Measurements from ENCODE around the gene ANKRD12. TPM values are rescaled to one million over a fixed set of nuclear protein-coding genes. Genes with fewer than 3 reads are reported as not detected.

ANKRD12 gene
- total and polyA plus RNA-seq, 7 donors, result 5.7 to 49.0 (median 36.7) TPM

GRCh38 chr18:9109523-9109922 is 27.1 kb upstream of the ANKRD12 start:
- Histone ChIP-seq H3K4me3 (peak overlapping the region; percentile 35), H3K27me3 (ENCODE audit: insufficient read depth in 3 of 3, low read length in 2 of 3) (no peaks in the 10 kb centered on the region), H3K36me3 (ENCODE audit: insufficient read depth in 1 of 2, low read depth in 1 of 2) (no peaks in the 10 kb centered on the region), H3K9me3 (no peaks in the 10 kb centered on the region), H3K27ac (peak overlapping the region; percentile 58), H3K4me1 (peaks cover 91% of the 10 kb centered on the region)
- intact Hi-C loops (cut with DNase I), result no loop called here
- 32 to 56% (median 35%) methylated on average over 4 of the region's 4 CpGs for WGBS, 3 donors
- no peak for TF ChIP-seq CTCF (IDR thresholded peaks at IDR 0.05)
- ATAC-seq (no peak), DNase-seq (no peak)

DNA sequence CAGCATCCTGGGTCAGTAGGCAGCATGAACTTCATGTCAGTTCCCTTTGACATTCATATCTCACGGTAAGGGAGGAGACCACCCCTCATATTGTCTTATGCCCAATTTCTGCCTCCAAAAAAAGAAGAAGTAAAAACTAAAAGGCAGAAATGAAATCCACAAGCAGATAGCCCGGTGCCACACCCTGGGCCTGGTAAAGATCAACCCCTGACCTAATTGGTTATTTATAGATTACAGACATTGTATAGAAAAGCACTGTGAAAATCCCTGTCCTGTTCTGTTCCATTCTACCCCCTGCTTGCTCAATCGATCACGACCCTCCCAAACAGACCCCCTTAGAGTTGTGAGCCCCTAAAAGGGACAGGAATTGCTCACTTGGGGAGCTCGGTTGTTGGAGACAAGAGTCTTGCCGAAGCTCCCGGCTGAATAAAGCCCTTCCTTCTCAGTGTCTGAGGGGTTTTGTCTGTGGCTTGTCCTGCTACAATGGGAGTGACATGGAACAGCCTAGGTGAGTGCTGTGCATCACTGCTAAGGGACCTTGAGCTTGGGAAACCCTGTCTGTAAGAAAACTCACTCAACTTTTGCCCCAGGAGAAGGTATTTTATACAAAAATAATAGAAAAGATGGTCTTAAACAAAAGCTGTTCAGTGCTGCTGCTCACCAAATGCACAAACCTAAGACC is 23.0 kb upstream of the ANKRD12 start:
- H3K36me3 ChIP-seq (ENCODE audit: insufficient read depth in 1 of 2, low read depth in 1 of 2), result no peaks in the 10 kb centered on the region
- no peaks in the 10 kb centered on the region for H3K9me3 ChIP-seq
- intact Hi-C loops (cut with DNase I), result no loop called here
- 34 to 46% (median 39%) methylated on average over 7 of the region's 7 CpGs for WGBS, 3 donors
- no peak for TF ChIP-seq CTCF (IDR thresholded peaks at IDR 0.05)
- peak overlapping the region; percentile 88 for H3K27ac ChIP-seq
- peaks cover 91% of the 10 kb centered on the region for H3K4me1 ChIP-seq
- DNase-seq (no peak), ATAC-seq (peak in 3 of 4 donors; percentile 43 to 44 (median 44))
- H3K4me3 ChIP-seq, result peak overlapping the region; percentile 43
- H3K27me3 ChIP-seq (ENCODE audit: insufficient read depth in 3 of 3, low read length in 2 of 3), result no peaks in the 10 kb centered on the region

DNA sequence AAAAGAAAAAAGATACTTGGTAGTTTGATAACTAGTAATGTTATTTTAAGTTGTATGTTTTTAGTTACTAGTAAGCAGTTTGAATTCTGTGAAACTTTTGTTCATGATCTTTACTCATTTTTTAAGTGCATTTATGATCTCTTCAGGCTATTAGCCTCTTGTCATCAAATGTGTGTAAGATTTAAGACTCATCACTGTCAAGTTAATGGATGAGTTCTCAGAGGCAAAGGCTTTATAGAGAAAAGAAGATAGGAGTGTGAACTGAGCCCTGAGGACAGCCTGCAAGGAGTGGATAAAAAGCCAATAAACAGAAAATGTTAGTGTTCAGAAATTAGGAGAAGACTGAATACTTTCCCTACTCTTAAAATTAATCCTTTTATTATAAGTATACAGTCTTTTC is 20.6 kb upstream of the ANKRD12 start:
- Histone ChIP-seq H3K9me3 (no peaks in the 10 kb centered on the region), H3K36me3 (ENCODE audit: insufficient read depth in 1 of 2, low read depth in 1 of 2) (peaks cover 0 to 13% of the 10 kb centered on the region in 2 donors), H3K4me1 (peaks cover 91% of the 10 kb centered on the region), H3K27ac (peak overlapping the region; percentile 88), H3K4me3 (no peak overlapping the region), H3K27me3 (ENCODE audit: insufficient read depth in 3 of 3, low read length in 2 of 3) (no peaks in the 10 kb centered on the region)
- ATAC-seq, result no peak
- no peak for TF ChIP-seq CTCF (IDR thresholded peaks at IDR 0.05)
- DNase-seq, result no peak
- intact Hi-C loops (cut with DNase I), result no loop called here

DNA sequence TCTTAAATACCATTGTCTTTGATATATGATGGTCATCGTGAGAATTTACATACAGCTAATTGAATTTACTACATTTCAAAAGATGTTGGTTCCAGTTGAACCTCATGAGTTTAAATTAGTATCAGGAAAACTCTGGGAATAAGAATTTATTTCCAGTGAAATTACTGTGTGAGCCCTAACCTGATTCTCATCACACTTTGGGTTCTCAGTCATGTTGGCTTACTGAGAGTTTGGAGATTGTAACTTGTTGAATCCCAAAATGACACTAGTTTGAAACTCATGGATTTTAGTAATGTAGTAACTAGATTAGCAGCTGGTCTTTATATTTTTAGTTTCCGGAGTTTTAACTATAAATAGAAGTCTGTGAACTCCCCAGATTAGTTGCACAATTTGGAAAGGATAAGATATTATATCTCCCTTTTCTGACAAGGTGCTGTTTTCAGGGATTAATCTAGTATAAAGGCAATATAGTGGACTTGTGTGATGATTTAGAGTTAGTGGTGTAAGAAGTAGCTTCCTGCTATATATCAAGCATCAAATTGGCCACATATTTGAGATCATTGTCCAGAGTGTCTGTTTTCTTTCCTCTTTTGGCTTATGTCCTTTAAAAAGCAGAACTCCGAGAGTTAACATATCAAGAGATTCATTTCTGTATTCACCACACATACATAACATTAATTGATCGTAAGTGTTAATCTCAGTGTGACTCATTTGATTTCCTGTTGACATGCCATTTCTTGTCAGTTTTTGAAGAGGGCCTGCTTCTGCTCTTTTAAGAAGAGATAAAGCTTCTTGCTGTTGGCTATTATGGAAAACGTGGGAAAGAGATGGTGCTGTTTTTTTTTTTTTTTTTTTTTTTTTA is 18.4 kb upstream of the ANKRD12 start:
- Histone ChIP-seq H3K27ac (peak overlapping the region; percentile 88), H3K4me1 (peaks cover 90% of the 10 kb centered on the region), H3K4me3 (peak overlapping the region; percentile 44), H3K9me3 (no peaks in the 10 kb centered on the region), H3K27me3 (ENCODE audit: insufficient read depth in 3 of 3, low read length in 2 of 3) (no peaks in the 10 kb centered on the region), H3K36me3 (ENCODE audit: insufficient read depth in 1 of 2, low read depth in 1 of 2) (peaks cover 0 to 22% of the 10 kb centered on the region in 2 donors)
- no peak for TF ChIP-seq CTCF (IDR thresholded peaks at IDR 0.05)
- peak in 1 of 4 donors; percentile 28 for ATAC-seq
- intact Hi-C loops (cut with DNase I), result no loop called here
- 23 to 32% (median 25%) methylated on average over 5 of the region's 5 CpGs for WGBS, 3 donors
- no peak for DNase-seq

Data from psoas muscle (tissue), 8 donors.